ENCODE data around the gene COX11.

COX11 gene, protein sequence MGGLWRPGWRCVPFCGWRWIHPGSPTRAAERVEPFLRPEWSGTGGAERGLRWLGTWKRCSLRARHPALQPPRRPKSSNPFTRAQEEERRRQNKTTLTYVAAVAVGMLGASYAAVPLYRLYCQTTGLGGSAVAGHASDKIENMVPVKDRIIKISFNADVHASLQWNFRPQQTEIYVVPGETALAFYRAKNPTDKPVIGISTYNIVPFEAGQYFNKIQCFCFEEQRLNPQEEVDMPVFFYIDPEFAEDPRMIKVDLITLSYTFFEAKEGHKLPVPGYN

DNA sequence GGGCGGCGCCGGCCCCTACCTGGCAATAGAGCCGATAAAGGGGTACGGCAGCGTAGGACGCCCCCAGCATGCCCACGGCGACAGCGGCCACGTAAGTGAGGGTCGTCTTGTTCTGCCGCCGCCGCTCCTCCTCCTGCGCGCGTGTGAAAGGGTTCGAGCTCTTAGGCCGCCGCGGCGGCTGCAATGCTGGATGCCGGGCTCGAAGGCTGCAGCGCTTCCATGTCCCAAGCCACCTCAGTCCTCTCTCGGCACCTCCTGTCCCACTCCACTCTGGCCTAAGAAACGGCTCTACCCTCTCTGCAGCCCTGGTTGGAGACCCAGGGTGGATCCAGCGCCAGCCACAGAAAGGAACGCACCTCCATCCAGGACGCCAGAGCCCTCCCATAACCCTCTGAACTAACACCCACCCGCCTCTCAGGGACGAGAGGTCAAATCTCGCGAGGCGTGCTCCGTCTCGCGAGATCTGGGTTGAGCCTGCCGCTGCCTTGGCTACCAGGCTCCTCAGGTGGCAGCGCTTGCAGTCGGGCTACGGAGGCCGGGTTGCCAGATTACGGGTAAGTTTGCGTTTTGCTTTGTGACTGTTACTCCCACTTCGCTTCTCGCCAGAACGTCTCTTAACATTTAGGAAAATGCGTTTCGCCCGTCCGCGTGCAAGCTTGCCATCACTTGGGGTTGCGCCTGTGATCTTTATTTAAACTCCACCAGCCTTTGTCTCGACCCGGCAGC, at the start of gene COX11, which contains the start of gene STXBP4:
Gene COX11, minus strand, starts transcription at position 393 of the 726 bp plus-strand sequence. Its CDS starts 8 bp downstream, at position 385.
Gene STXBP4, plus strand, starts transcription at position 504 of the 726 bp plus-strand sequence. CDS start 17,455 bp downstream, outside the sequence.
- peak; percentile 96 for DNase-seq

DNA sequence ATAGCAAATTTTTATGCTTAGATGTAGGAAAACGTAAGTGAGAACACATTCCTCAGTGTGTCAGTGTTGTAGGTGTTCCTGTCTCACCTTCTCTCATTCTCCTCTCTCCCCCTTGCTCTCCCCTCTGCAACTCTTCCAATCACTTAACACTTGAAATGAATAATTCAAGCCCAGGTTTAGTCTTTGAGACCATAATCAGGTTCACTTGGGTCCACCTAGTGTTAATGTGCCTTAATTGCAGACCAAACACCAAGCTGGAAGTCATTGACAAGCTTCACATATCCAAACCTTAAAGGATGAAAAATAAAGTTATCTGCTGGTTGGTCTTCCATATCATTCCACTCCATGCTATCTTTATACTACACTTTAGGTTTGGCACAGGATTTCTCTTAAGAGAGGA, 37.1 kb upstream of the COX11 start:
- DNase-seq: peak; percentile 30

DNA sequence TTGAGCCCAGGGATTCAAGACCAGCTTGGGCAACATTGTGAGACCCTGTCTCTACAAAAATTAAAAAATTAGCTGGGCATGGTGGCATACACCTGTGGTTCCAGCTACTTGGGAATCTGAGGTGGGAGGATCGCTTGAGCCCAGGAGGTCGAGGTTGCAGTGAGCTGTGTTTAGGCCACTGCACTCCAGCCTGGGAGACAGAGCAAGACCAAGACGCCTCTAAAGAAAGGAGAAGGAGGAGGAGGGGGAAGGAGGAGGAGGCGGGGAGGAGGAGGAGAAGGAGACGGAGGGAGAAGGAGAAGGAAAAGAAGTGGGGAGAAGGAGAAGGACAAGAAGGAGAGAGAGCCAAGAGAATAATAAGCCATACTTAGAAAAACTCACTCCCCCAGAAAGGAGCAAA, 36.0 kb upstream of the COX11 start:
- DNase-seq: no peak

DNA sequence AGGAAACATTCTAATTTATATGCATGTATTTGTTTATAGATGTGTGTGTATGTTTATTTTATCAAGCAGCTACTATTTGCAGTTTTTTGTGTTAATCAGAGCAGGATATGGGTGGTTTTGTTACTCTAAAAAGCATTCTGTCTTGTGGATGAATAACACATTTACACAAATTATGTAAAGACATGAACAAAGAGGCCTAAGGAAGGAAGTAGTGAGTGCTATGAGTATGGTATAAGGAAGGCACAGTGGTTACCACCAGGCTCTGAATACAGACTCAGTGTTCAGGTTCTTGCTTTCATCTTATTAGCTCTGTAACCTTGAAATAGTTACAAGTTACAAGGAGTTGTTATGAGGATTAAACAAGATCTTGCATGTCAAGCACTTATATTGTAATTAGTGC, 34.0 kb upstream of the COX11 start:
- DNase-seq: no peak

DNA sequence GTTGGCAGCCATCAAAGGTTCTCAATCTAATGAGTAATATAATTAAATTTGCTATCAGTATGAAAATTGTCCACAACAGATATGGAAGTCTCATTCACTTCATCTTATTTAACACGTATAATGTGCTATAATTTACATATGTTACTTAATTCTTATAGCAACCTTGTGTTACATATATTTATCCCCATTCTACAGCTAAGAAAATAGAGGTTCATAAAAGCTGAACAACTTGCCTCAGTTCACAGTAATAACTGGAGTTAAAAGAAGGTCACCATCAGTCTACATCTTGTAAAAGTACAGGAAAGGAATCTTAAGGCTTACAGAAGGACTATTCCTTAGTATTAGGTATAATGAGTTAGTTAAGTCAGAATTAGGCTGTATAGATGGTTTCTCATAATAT, 28.0 kb upstream of the COX11 start:
- DNase-seq: no peak

DNA sequence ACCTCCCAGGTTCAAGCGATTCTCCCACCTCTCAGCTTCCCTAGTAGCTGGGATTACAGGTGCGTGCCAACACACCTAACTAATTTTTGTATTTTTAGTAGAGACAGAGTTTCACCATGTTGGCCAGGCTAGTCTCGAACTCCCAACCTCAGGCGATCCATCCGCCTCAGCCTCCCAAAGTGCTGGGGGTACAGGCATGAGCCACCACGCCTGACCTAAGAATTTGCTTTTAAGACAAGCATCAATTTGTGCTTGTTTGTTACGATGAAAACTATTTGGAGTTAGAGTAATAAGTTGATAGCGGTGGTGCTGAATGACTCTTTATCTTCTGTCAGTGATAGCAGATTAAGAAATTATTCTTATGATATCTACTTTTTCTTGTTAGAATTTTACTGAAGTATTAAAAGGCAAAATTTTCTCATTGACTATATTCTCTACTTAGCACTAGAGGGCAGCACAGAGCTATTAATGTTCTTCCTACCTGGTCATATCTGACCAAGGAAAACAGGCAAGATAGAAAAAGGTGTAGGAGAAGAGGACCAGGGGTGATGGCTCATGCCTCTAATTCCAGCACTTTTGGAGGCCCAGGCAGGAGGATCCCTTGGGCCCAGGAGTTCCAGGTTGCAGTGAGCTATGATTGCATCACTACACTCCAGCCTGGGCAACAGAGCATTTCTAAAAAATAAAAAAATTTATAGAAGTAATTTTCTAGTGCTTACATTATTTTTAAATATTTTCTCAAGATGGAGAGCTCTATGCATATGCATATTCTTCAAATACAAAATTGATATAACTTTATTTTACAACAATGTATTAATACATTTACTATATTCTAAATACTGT, 24.6 kb upstream of the COX11 start:
- DNase-seq: peak; percentile 78

DNA sequence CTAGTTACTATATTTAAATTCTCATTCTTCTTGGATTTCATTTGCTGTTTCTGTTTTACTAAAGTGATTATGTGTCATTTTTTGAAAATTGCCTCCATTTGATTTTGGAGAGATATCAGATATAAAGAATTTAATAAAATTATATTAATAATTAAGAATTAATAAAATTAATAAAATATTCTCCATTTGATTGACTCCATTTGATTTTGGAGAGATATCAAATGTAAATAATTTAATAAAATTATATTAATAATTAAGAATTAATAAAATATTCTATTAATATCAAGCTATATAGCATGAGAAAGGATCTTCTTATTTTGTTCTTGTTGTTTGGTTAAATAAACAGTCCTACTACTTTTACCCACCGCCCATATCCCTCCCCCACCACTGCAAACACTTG, 23.1 kb upstream of the COX11 start:
- no peak for DNase-seq

DNA sequence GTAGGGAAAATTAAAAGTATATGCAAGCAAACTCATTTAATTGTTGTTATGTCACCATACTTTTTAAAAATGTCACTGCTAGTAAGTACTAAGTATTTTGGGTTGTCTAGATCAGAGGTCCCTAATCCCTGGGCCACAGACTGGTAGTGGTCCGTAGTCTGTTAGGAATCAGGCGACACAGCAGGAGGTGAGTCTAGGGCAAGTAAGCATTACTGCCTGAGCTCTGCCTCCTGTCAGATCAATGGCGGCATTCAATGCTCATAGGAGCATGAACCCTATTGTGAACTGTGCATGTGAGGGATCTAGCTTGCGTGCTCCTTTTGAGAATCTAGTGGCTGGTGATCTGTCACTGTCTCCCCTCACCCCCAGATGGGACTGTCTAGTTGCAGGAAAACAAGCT, 21.7 kb upstream of the COX11 start:
- DNase-seq: no peak

DNA sequence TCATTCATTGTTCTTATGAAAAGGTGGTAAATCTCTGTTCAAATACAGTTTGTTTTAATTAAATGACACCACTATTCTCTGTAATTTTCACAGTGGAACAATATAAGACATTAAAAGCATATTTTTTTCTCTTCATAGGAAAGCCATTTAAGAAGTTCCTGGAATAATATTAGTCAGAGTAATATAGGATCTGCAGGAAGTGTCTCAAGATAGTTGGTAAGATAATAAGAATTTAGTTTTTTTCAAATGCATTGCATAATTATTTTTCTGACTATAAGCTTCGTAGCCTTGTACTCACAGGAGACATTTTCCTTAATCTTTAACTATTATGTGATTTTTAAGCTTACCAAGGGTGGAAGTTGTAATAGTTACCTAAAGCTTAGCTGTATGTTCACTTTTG, 17.0 kb upstream of the COX11 start:
- no peak for DNase-seq

DNA sequence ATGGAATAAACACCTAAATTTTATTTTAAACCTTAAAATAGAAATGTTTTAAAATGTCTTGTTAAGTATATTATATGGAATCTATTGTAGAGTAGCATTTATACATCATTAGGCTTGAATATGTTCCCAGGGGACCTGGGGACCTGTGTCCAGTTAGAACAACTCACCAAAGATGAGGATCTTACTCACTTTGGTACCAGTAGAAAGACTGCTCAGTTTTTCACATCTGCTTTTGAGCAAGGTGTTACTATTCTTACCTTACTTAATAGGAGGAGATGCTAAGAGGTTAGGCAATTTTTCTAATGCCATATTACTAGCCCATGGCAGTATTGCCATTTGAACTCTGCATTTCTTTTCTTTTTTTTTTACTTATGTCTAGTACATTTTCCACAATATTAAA, 14.8 kb upstream of the COX11 start:
- DNase-seq: no peak

DNA sequence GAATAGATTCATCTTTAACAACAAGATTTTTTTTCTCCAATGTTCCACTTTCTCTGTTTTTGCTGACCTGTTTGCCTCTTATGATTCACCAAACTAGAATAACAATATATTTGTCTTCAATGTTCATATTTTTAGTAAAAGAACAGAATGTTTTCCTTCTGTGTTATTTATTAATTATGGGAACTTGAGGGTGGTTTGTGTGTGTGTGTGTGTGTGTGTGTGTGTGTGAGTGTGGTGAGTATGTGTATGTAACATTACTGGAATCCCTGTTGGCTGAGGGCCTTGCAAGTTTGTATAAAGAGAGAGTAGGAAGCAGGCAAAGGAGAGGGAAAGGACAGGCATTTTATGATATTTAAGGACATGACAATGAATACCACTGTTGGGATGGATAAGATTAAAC, 13.9 kb upstream of the COX11 start:
- DNase-seq: no peak

DNA sequence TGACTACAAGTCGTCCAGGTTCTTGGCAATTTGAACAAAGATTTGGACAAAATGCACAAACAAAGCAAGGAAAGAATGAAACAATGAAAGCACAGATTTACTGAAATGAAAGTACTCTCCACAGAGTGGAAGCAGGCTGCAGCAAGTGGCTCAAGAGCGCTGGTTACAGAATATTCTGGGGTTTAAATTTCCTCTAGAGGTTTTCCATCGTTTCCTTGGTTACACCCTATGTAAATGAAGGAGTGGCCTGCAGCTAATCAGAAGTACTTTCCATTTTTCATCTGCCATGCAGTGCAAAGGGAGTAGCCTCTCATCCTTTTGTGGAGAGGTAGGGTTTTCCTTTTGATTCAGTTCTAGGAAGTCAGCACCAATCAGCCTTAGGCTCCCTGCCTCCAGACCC, 11.9 kb upstream of the COX11 start:
- DNase-seq: peak; percentile 6

DNA sequence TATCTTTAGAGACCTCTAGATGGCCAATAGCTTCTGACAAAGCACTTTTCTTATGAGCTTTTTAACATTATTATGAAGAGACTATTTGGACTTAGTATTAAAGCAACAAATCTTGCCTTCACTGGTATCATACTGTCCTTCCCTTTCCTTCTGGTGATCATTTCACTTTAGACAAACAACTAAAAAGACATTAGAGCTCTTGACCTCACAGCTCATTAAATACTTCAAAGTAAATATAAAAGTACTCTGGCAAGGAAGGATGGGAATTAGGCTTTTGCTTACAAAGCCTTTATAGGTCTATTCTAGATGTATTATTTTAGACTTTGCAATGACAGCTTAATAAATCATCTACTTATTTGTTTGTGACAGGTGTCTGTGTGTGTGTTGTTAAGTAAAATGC, 11.2 kb upstream of the COX11 start:
- no peak for DNase-seq

DNA sequence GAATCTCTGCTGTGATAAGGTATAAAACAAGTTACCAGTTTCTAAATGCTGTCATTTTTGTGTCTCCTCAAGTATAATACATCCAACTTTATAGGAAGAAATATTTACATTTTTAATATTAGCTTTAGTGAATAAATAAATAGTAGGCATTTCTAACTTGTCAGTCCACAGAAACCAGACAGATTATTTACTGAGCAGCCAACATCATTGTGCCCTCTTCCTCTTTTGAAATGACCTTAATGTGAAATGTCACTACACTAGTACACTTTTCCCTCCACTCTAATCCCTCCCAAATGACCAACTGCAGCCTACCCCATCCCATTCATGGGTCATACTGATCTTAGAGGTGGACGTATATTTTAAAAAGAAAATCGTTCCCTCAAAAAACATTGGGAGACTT, 9.3 kb upstream of the COX11 start:
- DNase-seq: no peak

DNA sequence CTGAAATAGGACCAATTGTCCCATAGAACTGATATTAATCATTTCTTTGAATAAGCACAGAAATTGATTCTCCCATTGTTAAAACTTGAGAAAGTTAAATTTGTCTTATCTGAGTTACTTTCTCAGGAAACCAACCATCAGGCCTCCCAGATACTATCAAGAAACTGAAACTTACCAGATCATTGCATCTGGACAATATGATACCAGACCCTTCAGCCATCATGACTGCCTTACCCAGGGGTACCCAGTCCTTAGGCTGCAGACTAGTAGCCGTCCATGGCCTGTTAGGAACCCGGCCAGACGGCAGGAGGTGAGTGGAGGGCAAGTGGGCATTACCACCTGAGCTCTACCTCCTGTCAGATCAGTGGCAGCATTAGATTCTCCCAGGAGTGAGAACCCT, 7.9 kb upstream of the COX11 start:
- no peak for DNase-seq

DNA sequence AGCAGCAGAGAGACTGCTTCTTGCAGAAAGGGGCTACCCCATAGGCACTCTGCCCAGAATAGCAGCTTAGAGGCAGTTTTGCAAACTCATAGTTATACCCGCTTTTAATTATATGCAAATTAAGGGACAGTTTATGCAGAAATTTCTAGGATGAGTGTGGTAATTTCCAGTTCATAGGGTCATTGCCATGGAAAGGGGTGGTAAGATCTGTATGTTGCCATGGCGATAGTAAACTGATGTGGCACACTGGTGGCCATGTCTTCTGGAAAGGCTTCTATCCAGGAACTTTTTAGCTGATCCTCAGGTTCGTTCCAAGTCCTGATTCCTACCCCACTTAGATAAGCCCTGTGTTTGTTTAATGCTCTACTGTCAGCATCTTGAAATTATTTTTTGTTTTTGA, 6.3 kb upstream of the COX11 start:
- DNase-seq: peak; percentile 10

DNA sequence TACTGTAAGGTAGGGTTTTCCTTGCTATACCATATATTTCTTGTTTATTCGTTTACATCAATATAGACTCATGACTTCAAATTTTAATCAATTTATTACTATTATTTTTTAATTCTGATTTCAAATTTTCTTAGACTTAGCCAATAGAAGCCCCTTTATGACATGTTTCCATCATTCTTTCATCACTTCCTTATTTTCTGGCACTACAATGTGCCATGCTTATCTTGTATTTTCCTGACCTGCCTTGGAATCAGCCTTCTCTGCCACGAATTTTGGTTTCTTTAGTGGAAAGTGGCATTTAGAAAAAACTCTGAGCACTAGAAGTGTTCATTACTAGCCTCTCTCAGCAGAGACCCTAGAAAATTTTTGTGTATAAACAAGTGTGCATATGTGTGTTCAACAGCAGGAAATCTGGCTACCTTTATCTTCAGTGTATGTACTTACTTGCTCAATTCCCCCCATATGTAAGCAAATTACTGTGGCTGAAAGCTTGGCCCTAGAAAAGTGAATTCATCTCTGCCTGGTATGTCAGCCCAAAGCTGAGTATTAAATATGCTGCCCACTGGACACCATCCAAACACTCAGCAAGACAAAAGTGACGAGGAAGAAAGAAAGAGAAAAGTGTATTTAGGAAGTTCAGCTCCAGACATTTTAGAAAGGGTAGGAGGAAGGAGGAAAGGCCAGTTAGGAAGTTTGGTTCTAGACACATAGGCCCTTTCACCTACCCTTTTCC, 4.1 kb upstream of the COX11 start:
- DNase-seq: no peak

DNA sequence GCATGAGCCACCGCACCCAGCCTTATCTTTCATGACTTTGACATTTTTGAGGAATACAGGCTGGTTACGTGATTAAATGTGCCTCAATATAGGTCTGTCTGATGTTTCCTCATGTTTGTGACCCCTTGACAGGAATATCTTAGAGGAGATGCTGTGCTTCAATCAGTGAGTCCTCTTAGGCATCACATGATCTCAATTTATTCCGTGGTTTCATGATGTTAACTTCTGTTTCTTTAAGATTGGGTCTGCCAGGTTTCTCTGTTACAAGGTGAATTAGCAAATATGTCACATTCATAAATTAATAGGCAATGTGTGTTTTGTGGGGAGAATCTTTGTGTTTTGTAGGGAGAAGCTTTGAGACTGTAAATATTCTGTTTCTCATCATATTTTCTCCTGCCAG, 3.4 kb upstream of the COX11 start:
- DNase-seq: no peak

DNA sequence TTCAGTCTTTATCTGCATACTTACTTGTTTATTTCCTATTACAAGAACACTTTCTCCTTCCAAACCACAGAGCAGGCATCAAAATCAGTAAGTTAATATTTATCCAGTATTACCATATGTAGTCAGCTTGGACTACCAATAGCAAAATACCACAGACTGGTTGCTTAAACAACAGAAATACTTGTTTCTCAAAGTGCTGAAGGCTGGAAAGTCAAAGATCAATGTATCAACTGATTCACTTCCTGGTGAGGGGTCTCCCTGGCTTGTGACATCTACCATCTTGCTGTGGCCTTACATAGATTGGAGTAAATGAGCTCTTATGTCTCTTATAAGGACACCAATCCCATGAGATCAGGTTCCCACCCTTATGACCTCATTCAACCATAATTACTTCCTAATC, 2.7 kb upstream of the COX11 start:
- no peak for DNase-seq

DNA sequence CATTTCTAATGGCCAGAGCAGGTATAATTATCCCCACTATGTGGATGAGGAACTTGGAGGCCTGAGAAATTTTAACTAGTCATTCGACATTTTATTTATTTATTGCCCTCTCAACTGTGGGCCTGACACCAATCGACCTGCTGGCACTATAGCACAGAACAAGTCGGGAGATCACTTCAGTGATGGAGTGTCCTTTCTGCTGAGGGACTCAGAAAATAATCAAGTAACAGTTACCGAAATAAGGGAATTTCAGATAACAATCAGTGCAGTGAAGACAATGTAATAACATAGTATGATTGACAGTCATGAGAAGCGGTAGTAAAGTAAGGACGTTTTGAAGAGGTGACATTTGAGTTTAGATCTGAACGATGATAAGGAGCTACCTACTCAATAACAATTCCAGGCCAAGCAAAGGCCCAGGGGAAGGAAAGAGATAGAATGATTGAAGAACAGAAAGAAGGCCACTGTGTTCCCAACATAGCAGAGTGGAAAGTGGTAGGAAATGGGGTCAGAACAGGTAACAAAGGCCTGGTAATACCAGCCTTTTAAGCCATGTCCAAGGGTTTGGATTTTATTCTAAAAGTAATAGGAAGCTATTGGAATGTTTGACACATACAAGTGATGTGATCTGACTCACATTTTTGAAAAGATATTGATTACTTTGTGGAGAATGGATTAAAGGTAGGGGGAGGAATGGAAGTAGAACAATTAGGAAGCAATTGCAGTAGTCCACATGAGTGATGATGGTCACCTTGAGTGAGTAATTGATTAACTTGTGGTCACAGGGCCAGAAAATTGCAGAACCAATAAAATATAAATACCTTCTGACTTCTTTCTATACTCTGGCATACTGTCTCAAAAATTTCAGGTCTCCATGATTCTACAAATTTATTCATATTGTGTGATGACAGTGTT, 1.5 kb upstream of the COX11 start:
- peak; percentile 8 for DNase-seq

DNA sequence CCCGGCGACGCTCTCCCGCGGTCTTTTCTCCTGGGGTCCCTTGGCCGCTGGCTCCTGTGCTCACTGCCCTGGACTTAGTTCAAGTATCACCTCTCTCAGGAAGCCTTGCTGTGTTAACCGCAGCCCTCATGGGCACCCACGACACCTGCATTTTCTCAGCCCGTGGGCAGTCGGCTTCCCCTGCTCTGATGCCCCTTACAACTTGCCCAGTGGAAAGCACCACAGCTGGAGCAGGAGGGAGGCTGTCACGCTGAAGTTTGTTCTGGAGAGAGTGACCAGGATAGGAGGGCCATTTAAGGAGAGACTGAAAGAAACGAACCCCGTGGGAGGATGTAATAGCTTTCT, 506 bp upstream of the COX11 start:
- peak; percentile 59 for DNase-seq
